OCI-M2 (cell line): ENCODE results near the gene RBKS.

Source experiments
- DNase-seq: peaks from one replicate; lab custom pipeline; 2025; ENCODE audit not compliant: unreplicated experiment; lab: John Stamatoyannopoulos, UW

The RBKS gene

GRCh38 chr2:27890146-27890923 lies at the start of gene RBKS, which contains the start of gene BABAM2:
TSS of gene RBKS (minus strand) at chr2:27890387. CDS start at chr2:27890345, 42 bp downstream.
TSS of gene BABAM2 (plus strand) at chr2:27890729. CDS start at chr2:27894557, 3,828 bp downstream.
- peak; percentile 15 for DNase-seq

GRCh38 chr2:27935026-27935425 lies 44.8 kb upstream of the RBKS start:
- no peak for DNase-seq

- DNase-seq = no peak
Measured at GRCh38 chr2:27932396-27932795, 42.2 kb upstream of the RBKS start.

- no peak for DNase-seq
Measured at GRCh38 chr2:27931361-27931950, 41.3 kb upstream of the RBKS start.

- no peak for DNase-seq
Measured at GRCh38 chr2:27929916-27930486, 39.8 kb upstream of the RBKS start.

- no peak for DNase-seq
Measured at GRCh38 chr2:27925766-27926472, 35.7 kb upstream of the RBKS start.

- no peak for DNase-seq
Measured at GRCh38 chr2:27922842-27923241, 32.7 kb upstream of the RBKS start.

GRCh38 chr2:27921880-27922547 lies 31.8 kb upstream of the RBKS start:
- DNase-seq = no peak

- no peak for DNase-seq
Measured at GRCh38 chr2:27921424-27921823, 31.2 kb upstream of the RBKS start.

- DNase-seq = no peak
Measured at GRCh38 chr2:27920148-27920885, 30.1 kb upstream of the RBKS start.

GRCh38 chr2:27916293-27916995 lies 26.3 kb upstream of the RBKS start:
- no peak for DNase-seq

GRCh38 chr2:27915874-27916273 lies 25.7 kb upstream of the RBKS start:
- DNase-seq = no peak

GRCh38 chr2:27915191-27915590 lies 25.0 kb upstream of the RBKS start:
- DNase-seq = no peak

- no peak for DNase-seq
Measured at GRCh38 chr2:27914805-27915175, 24.6 kb upstream of the RBKS start.

GRCh38 chr2:27914041-27914804 lies 24.0 kb upstream of the RBKS start:
- DNase-seq = no peak

GRCh38 chr2:27912512-27912911 lies 22.3 kb upstream of the RBKS start:
- DNase-seq = no peak

GRCh38 chr2:27911458-27912210 lies 21.4 kb upstream of the RBKS start:
- no peak for DNase-seq

- no peak for DNase-seq
Measured at GRCh38 chr2:27909901-27910300, 19.7 kb upstream of the RBKS start.
